BJ (cell line): ENCODE data around the gene DCAF5. TPM values are rescaled to one million over a fixed set of nuclear protein-coding genes. Genes with fewer than 3 reads are reported as not detected.

Experiments
- CTCF ChIA-PET: fragments of 350-600 bp; formaldehyde crosslinking; extraction: SDS; loops from one replicate; lab custom pipeline; 2021; ENCODE audit warnings: antibody characterized with exemption, inconsistent platforms; lab: Yijun Ruan, JAX
- POLR2A ChIA-PET: fragments of 300-600 bp; sonication (Branson Sonifier 250); formaldehyde crosslinking; extraction: SDS; loops from one replicate; lab custom pipeline; 2021; ENCODE audit warnings: antibody characterized with exemption; lab: Charles Lee
- DNase-seq: peaks from one replicate; pipeline ENCODE4 v3.0.0-alpha.2; 2011; ENCODE audit warnings: low read depth
- H3K27me3 ChIP-seq: 2 replicates; pipeline ENCODE4 v1.6.0; 2011; ENCODE audit warnings: low read length; ENCODE audit not compliant: control insufficient read depth, insufficient read depth
- H3K36me3 ChIP-seq: 2 replicates; pipeline ENCODE4 v1.5.1; 2011; ENCODE audit warnings: low read length; ENCODE audit not compliant: control insufficient read depth, insufficient read depth
- H3K4me3 ChIP-seq: 2 replicates; pipeline ENCODE4 v1.5.1; 2011; ENCODE audit warnings: low read depth, mild to moderate bottlenecking, control low read depth, low read length
- polyA plus RNA-seq: library from polyadenylated mRNA; depleted of rRNA; stranded (reverse); fragments of >200 nt; gene quantifications from 2 replicates; pipeline ENCODE4 v1.2.3, GENCODE V29; 2011
- TF ChIP-seq, protein P1 (sequence below): IDR thresholded peaks from 2 replicates; pipeline ENCODE4 v1.5.1; 2011; ENCODE audit warnings: low read depth, mild to moderate bottlenecking, control low read depth, inconsistent platforms, low read length, moderate library complexity; ENCODE audit not compliant: insufficient read depth

DCAF5 gene
- polyA plus RNA-seq, 1 experiment = 42.0 TPM

DNA sequence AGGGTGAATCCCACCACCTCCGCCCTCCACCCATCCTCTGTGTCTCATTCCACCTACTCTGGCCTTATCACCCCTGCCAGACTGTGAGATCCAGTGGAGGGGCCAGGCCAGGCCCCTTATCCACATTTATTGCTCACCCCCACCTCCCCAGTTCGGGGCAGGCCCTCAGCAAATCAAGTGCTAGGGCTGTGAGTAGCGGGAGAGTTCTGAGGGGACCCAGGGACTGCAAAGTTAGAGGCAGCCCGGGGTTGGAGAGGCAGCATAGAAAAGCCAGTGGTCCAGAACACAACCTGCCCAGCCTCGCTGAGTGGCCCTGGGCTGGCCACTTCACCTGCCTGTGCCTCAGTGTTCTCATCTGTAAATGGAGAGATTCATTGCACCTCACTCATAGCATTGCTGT is 146.6 kb downstream of the DCAF5 start:
- POLR2A ChIA-PET = no interaction called here
- TF ChIP-seq, protein P1, sequence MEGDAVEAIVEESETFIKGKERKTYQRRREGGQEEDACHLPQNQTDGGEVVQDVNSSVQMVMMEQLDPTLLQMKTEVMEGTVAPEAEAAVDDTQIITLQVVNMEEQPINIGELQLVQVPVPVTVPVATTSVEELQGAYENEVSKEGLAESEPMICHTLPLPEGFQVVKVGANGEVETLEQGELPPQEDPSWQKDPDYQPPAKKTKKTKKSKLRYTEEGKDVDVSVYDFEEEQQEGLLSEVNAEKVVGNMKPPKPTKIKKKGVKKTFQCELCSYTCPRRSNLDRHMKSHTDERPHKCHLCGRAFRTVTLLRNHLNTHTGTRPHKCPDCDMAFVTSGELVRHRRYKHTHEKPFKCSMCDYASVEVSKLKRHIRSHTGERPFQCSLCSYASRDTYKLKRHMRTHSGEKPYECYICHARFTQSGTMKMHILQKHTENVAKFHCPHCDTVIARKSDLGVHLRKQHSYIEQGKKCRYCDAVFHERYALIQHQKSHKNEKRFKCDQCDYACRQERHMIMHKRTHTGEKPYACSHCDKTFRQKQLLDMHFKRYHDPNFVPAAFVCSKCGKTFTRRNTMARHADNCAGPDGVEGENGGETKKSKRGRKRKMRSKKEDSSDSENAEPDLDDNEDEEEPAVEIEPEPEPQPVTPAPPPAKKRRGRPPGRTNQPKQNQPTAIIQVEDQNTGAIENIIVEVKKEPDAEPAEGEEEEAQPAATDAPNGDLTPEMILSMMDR = no peak
- CTCF ChIA-PET = no interaction called here

DNA sequence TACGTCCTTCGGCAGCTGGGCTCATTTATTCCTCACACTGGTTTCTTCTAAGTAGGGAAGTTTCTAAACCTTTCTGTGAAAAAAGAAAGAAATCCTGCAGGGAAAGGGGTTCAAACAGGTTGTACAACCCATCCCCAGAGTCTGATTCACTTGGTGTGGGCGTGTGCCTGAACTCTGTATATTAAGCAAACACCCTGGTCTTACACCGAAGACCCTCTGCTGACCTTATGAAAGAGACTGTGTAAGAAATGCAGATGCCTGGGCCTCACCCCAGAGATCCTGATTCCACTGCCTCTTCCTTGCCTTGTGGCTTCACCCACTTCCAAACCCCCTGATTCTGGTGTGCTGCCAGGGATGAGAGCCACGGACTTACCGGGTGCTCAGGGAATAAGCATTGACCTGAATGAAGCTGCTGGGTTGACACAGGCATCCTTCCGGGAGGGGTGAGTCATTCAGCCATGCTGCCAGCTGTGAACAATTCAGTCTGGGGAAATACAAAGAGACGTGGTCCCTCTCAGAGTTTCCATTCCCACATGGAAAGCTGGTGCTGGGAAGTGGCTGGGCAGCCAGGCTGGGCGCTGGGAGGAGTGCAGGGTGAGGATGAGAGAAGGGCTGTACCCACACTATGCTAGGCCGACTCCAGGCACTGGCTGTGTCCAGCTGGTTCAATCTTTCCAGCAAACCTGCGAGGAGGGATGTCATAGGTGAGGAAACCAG is 147.3 kb downstream of the DCAF5 start:
- TF ChIP-seq, protein P1 = no peak
- DNase-seq = peak; percentile 61
- Histone ChIP-seq H3K4me3 (no peak overlapping the region), H3K27me3 (no peaks in the 10 kb centered on the region), H3K36me3 (no peaks in the 10 kb centered on the region)
- CTCF ChIA-PET = interaction anchor here (1.0 to 1.3 kb wide), 3 partner anchors 18 to 84 kb away, joined by 3 to 5 read pairs (median 3); no protein-coding TSS in a partner anchor
- POLR2A ChIA-PET = interaction anchor here (0.6 kb wide), 1 partner anchor 24 kb away, joined by 3 read pairs; no protein-coding TSS in a partner anchor

More for the DNA sequence above, 146.6 kb downstream of the DCAF5 start:
- H3K4me3 ChIP-seq = no peak overlapping the region
- no peaks in the 10 kb centered on the region for H3K36me3 ChIP-seq
- no peak for DNase-seq
- H3K27me3 ChIP-seq = no peaks in the 10 kb centered on the region

DNA sequence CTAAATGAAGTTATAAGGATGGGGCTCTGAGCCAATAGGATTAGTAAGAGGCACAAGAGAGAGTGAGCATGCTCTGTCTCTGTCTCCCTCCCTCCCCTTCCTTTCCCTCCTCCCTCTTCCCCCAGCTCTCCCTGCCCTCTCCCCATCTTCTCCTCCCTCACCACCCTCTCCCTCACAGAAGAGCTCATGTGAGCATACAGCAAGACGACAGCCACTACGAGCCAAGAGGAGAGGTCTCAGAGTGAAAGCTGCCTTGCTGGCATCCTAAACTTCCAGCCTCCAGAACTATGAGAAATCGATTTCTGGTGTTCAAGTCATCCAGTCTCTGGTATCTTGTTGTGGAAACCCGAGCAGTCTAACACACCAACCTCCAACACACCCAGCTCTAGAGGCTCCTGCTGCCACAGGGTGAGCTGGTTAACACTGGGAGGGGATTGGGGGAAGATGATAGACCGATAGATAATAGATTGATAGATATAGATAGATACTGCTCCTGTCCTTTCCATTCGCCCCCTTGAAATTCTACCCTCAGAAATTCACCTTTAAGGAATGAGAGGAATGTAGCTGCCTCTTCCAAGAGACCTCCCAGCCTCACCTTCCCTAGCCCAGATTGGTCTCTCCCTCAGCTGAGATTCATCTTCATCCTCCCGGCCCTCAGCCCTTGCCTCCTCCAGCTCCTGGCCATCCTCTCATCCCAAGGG is 148.0 kb downstream of the DCAF5 start:
- TF ChIP-seq, protein P1 = no peak
- Histone ChIP-seq H3K4me3 (no peak overlapping the region), H3K27me3 (no peaks in the 10 kb centered on the region), H3K36me3 (no peaks in the 10 kb centered on the region)
- ChIA-PET CTCF (interaction anchor here (1.0 to 1.3 kb wide), 3 partner anchors 17 to 85 kb away, joined by 3 to 5 read pairs (median 3); no protein-coding TSS in a partner anchor), POLR2A (no interaction called here)
- DNase-seq = no peak

DNA sequence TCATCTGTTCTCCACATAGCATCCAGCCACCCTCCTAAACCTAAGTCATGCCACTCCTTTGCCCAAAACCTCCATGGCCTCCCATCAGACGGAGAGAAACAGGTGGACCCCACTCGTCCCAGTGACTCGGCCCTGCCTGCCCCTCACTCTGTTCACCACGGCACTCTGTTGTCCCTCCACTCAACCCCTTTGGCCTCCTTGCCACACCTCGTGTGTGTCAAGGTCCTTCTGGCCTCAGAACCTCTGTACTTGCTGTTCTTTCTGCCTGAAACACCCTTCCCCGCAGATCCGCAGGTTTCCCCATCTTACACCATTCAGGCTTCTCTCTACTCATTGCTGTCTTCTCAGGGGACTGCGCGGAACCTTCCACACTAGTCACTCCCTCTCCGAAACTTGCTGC is 149.3 kb downstream of the DCAF5 start:
- no peak for DNase-seq
- no peaks in the 10 kb centered on the region for H3K36me3 ChIP-seq
- no peaks in the 10 kb centered on the region for H3K27me3 ChIP-seq
- no peak overlapping the region for H3K4me3 ChIP-seq
- ChIA-PET POLR2A (no interaction called here), CTCF (interaction anchor here (1.5 kb wide), 1 partner anchor 22 kb away, joined by 3 read pairs; no protein-coding TSS in a partner anchor)
- TF ChIP-seq, protein P1 = no peak

DNA sequence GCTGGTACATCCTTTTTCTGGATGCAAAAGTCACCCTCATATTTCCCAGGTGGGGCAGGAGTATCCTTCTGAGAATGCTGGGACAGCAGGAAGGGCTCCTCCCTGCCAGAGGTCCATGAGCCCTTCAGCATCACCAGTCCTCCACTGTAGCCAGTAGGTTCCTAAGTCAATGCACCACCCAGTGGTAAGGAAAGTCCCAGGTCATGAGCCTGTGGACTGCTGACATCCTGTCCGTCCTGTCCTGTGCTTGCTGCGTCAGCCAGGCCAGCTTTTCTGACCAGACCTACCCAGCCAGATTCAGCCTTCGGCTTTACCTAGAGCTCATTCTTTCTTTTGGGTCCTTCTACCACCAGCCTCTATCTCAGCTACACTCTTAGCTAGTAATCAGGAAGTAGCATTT is 150.8 kb downstream of the DCAF5 start:
- TF ChIP-seq, protein P1 = 0 out of 2 replicates have a peak, but pooled peaks have one; percentile 9
- ChIA-PET POLR2A (no interaction called here), CTCF (interaction anchor here (1.0 to 1.5 kb wide), 3 partner anchors 20 to 91 kb away, joined by 3 to 4 read pairs (median 4); no protein-coding TSS in a partner anchor)
- no peaks in the 10 kb centered on the region for H3K27me3 ChIP-seq
- no peaks in the 10 kb centered on the region for H3K36me3 ChIP-seq
- H3K4me3 ChIP-seq = no peak overlapping the region
- no peak for DNase-seq
